CD4-positive, alpha-beta memory T cell (primary cell): Measurements from ENCODE around the gene KLHL22. TPM values are rescaled to one million over a fixed set of nuclear protein-coding genes. Genes with fewer than 3 reads are reported as not detected.

Source experiments
- CTCF ChIA-PET: fragments of 350-600 bp; sonication (Branson Sonifier 250); formaldehyde crosslinking; loops from one replicate; lab custom pipeline; 2021; ENCODE audit warnings: inconsistent platforms; ENCODE audit not compliant: partially characterized antibody; lab: Charles Lee
- POLR2A ChIA-PET: fragments of 350-600 bp; sonication (Branson Sonifier 250); formaldehyde crosslinking; loops from one replicate; lab custom pipeline; 2021; ENCODE audit not compliant: partially characterized antibody; lab: Charles Lee
- DNase-seq, 5 donors: peaks; one replicate each; pipeline versions ENCODE4 v3.0.0 to v3.0.0-alpha.2; 2020 to 2022; ENCODE audit warnings: mixed read lengths in 1 of 5
- H3K27ac ChIP-seq: one replicate; pipeline ENCODE4 v1.7.0; 2013; ENCODE audit warnings: low read depth, low read length
- H3K27me3 ChIP-seq: 2 replicates; pipeline ENCODE4 v1.7.0; 2013; ENCODE audit warnings: mild to moderate bottlenecking, low read length, moderate library complexity; ENCODE audit not compliant: insufficient read depth
- H3K36me3 ChIP-seq: 2 replicates; pipeline ENCODE4 v1.7.0; 2013; ENCODE audit warnings: mild to moderate bottlenecking, low read length, moderate library complexity; ENCODE audit not compliant: insufficient read depth
- H3K4me1 ChIP-seq: 2 replicates; pipeline ENCODE4 v1.7.0; 2013; ENCODE audit warnings: mild to moderate bottlenecking, low read length, moderate library complexity; ENCODE audit not compliant: insufficient read depth
- H3K4me3 ChIP-seq, 2 donors: one replicate each; pipeline ENCODE4 v1.7.0; 2013; ENCODE audit warnings: low read length in 2 of 2, mild to moderate bottlenecking in 1 of 2
- H3K9me3 ChIP-seq, 2 donors: one replicate each; pipeline ENCODE4 v1.7.0; 2013; ENCODE audit warnings: low read length in 2 of 2, control low read depth in 1 of 2; ENCODE audit not compliant: control insufficient read depth in 1 of 2
- H3K27ac Mint-ChIP-seq, 7 donors: one replicate each; pipeline ENCODE4 v1.8.0; 2020 to 2021; ENCODE audit warnings: mixed read lengths in 7 of 7, mild to moderate bottlenecking in 6 of 7, inconsistent platforms in 3 of 7, moderate library complexity in 3 of 7
- H3K27me3 Mint-ChIP-seq, 2 donors: one replicate each; pipeline ENCODE4 v1.8.0; 2020 to 2021; ENCODE audit warnings: mixed read lengths in 2 of 2
- H3K36me3 Mint-ChIP-seq, 2 donors: one replicate each; pipeline ENCODE4 v1.8.0; 2020 to 2021; ENCODE audit warnings: mixed read lengths in 2 of 2, inconsistent platforms in 1 of 2, mild to moderate bottlenecking in 1 of 2
- H3K4me1 Mint-ChIP-seq, 4 donors: one replicate each; pipeline ENCODE4 v1.8.0; 2020 to 2021; ENCODE audit warnings: mixed read lengths in 4 of 4, mild to moderate bottlenecking in 1 of 4
- H3K4me3 Mint-ChIP-seq, 8 donors: one replicate each; pipeline ENCODE4 v1.8.0; 2020 to 2021; ENCODE audit warnings: mixed read lengths in 8 of 8, mild to moderate bottlenecking in 7 of 8, moderate library complexity in 6 of 8, inconsistent platforms in 3 of 8
- H3K9me3 Mint-ChIP-seq, 8 donors: one replicate each; pipeline ENCODE4 v1.8.0; 2020 to 2021; ENCODE audit warnings: mixed read lengths in 8 of 8, mild to moderate bottlenecking in 5 of 8, inconsistent platforms in 3 of 8, moderate library complexity in 1 of 8
- intact Hi-C: fragments of 100-400 bp; cut with micrococcal nuclease; formaldehyde crosslinking; loops from one replicate; pipeline ENCODE4 v1.15.1; 2023
- polyA plus RNA-seq, 2 donors: library from polyadenylated mRNA; unstranded; fragments of 300-500 nt; fragmentation: Illumina TruSeq; gene quantifications; one replicate each; pipeline ENCODE4 v1.2.3, GENCODE V29; 2021
- total RNA-seq, 2 experiments: library from RNA; stranded (reverse); gene quantifications; one replicate each; pipeline ENCODE4 v1.2.3, GENCODE V29; 2021

The KLHL22 gene
- total and polyA plus RNA-seq, 4 experiments from 2014 or later = 19.4 to 63.1 (median 42.0) TPM

DNA sequence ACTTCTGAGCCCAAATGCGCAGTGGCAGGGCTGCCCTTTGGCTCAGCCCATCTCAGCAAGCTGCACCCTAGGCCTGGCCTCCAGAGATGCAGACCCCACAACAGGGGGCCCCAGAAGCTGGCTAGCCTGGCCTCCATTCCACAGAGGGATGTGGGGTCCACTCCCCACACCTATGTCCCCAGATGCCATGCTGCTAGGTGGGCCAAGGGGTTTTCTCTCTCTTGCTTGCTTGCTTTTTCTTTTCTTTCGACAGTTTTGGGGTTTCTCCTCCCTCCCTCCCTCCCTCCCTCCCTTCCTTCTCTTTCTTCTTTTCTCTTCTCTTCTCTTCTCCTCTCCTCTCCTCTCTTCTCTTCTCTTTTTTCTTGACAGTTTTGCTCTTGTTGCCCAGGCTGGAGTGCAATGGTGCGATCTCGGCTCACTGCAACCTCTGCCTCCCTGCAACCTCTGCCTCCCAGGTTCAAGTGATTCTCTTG lies 67.6 kb downstream of the KLHL22 start:
- H3K27me3 Mint-ChIP-seq = peaks cover 7 to 11% of the 10 kb centered on the region in 2 donors
- H3K9me3 ChIP-seq = no peaks in the 10 kb centered on the region
- peaks cover 37% of the 10 kb centered on the region for H3K4me1 ChIP-seq
- H3K27ac ChIP-seq = no peak overlapping the region
- H3K4me3 ChIP-seq = no peak overlapping the region
- CTCF ChIA-PET = interaction anchor here (0.7 to 2.6 kb wide), 4 partner anchors 9 to 318 kb away, joined by 3 to 12 read pairs (median 6); no protein-coding TSS in a partner anchor
- intact Hi-C loops = no loop called here
- H3K4me1 Mint-ChIP-seq = peaks cover 10 to 38% (median 18%) of the 10 kb centered on the region in 4 donors
- peaks cover 11% of the 10 kb centered on the region for H3K27me3 ChIP-seq
- peak overlapping the region in 4 of 8 donors; percentile 25 to 92 (median 72) for H3K4me3 Mint-ChIP-seq
- peak overlapping the region in 1 of 7 donors; percentile 85 for H3K27ac Mint-ChIP-seq
- no peak for DNase-seq
- H3K36me3 Mint-ChIP-seq = no peaks in the 10 kb centered on the region
- H3K36me3 ChIP-seq = no peaks in the 10 kb centered on the region
- H3K9me3 Mint-ChIP-seq = no peaks in the 10 kb centered on the region
- POLR2A ChIA-PET = interaction anchor here (1.4 to 4.9 kb wide), 6 partner anchors 14 to 142 kb away, joined by 3 to 52 read pairs (median 6); partner anchors contain the start of gene DGCR6L

DNA sequence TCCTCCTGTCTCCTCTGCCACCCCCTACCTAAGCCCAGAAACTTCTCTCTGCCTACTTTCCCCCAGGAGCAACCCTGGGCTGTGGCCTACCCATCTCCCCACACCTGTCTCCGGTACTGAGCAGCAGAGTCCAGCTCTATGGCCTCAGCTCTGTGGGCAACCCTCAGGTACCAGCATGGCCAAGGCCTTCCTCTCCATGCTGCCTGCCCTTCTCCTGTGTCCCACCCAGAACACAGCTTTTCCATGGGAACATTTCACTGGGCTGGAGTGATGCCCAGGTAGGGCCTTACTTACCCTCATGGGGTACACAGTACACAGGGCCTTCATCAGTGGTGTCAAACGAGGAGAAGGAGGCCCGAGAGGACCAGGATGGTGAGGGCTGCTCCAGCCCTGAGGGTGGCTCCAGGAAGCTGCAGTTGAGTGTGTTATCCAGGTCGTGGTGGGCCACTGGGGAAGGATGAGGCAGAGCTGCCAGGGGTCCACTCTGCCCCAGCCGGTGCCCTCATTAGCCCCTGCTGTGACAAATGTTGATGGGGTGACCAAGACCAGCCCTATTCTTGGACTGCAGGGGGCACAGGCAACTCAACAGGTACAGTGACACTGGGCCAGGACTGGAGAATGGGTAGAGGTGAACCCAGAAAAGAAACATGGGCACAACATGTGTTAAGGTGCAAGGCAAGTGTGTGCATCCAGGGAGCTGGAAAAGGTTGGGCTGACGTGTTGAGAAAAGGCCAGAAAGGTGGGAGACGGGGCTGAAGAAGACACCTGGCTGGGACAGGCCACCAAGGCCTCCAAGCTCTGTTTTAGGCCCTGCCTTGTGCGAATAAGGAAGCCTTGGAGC lies 68.3 kb downstream of the KLHL22 start:
- no peak for DNase-seq
- no peaks in the 10 kb centered on the region for H3K9me3 ChIP-seq
- CTCF ChIA-PET = interaction anchor here (1.2 to 1.8 kb wide), 2 partner anchors 9 to 29 kb away, joined by 3 to 10 read pairs; no protein-coding TSS in a partner anchor
- H3K4me1 ChIP-seq = peaks cover 37% of the 10 kb centered on the region
- H3K27ac Mint-ChIP-seq = peak overlapping the region in 2 of 7 donors; percentile 13 to 65
- peaks cover 6 to 11% of the 10 kb centered on the region in 2 donors for H3K27me3 Mint-ChIP-seq
- no peaks in the 10 kb centered on the region for H3K9me3 Mint-ChIP-seq
- POLR2A ChIA-PET = interaction anchor here (0.7 to 4.9 kb wide), 5 partner anchors 9 to 143 kb away, joined by 3 to 52 read pairs (median 7); no protein-coding TSS in a partner anchor
- H3K27ac ChIP-seq = no peak overlapping the region
- H3K4me3 Mint-ChIP-seq = peak overlapping the region in 6 of 8 donors; percentile 25 to 77 (median 58)
- intact Hi-C loops = no loop called here
- H3K4me1 Mint-ChIP-seq = peaks cover 10 to 33% (median 18%) of the 10 kb centered on the region in 4 donors
- H3K4me3 ChIP-seq = no peak overlapping the region
- H3K36me3 Mint-ChIP-seq = no peaks in the 10 kb centered on the region
- peaks cover 10% of the 10 kb centered on the region for H3K27me3 ChIP-seq
- H3K36me3 ChIP-seq = no peaks in the 10 kb centered on the region

DNA sequence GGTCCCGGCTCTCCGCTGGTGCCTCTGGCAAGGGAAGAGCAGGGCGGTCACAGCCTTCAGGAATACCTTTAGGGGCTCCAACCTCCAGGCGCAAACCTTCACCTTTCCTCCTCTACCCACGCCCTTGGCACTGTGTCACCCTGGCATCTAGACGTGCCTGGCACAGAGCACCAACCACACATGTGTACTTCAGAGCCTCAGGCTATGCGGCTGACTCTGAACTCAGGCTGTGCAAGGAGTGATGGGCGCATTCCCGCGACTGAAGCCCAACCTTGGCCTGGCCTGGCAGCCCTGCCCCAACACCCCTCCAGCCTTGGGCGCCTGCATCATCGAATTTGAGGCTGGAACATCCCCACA lies 69.4 kb downstream of the KLHL22 start:
- intact Hi-C loops = no loop called here
- peaks cover 32% of the 10 kb centered on the region for H3K4me1 ChIP-seq
- no peaks in the 10 kb centered on the region for H3K9me3 ChIP-seq
- ChIA-PET POLR2A (interaction anchor here (4.9 kb wide), 1 partner anchor 37 kb away, joined by 52 read pairs; no protein-coding TSS in a partner anchor), CTCF (no interaction called here)
- DNase-seq = no peak
- peaks cover 7% of the 10 kb centered on the region for H3K27me3 ChIP-seq
- H3K27ac ChIP-seq = no peak overlapping the region
- peaks cover 6 to 11% of the 10 kb centered on the region in 2 donors for H3K27me3 Mint-ChIP-seq
- no peaks in the 10 kb centered on the region for H3K9me3 Mint-ChIP-seq
- no peak overlapping the region for H3K4me3 ChIP-seq
- H3K36me3 Mint-ChIP-seq = no peaks in the 10 kb centered on the region
- H3K4me1 Mint-ChIP-seq = peaks cover 9 to 28% (median 18%) of the 10 kb centered on the region in 4 donors
- H3K27ac Mint-ChIP-seq = no peak overlapping the region
- no peaks in the 10 kb centered on the region for H3K36me3 ChIP-seq
- peak overlapping the region in 6 of 8 donors; percentile 20 to 63 (median 45) for H3K4me3 Mint-ChIP-seq

DNA sequence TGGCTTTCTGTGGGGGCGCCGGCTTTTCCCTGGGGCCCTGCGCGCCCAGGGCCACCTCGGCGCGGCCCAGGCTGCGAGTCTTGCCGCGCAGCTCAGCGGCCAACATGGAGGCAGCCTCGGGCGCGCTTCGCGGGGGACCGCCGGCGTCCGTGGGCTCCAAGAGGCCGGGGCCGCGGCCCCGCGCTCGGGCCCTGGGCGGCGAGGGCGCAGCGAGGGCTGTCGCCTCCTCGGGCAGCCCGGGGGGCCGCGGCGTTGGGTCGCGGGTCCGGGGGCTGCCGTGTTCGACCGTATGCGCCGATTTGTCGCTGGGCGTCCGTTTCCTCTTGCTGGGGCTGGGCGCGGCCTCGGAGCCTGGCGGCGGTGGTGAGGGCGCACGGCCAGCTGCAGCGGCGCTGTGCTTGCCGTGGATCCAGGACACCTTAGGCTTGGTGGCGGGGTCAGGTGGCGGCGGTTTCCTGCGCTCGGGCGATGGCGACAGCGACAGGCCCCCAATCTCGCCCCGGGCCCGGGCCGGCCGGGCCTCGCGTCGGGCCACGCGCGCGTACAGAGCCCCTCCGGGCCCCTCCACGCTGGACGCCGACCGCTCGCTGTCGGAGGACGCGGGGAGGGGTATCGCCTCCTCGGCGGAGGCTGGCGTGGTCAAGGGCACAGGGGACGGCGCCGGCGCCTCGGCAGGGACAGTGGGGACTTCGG lies 69.9 kb downstream of the KLHL22 start:
- H3K9me3 Mint-ChIP-seq = no peaks in the 10 kb centered on the region
- peaks cover 9 to 24% (median 18%) of the 10 kb centered on the region in 4 donors for H3K4me1 Mint-ChIP-seq
- ChIA-PET POLR2A (interaction anchor here (0.8 to 4.9 kb wide), 4 partner anchors 9 to 86 kb away, joined by 3 to 52 read pairs (median 3); no protein-coding TSS in a partner anchor), CTCF (no interaction called here)
- Histone ChIP-seq H3K4me1 (peaks cover 27% of the 10 kb centered on the region), H3K27ac (no peak overlapping the region), H3K4me3 (no peak overlapping the region), H3K27me3 (peaks cover 7% of the 10 kb centered on the region), H3K36me3 (no peaks in the 10 kb centered on the region), H3K9me3 (no peaks in the 10 kb centered on the region)
- intact Hi-C loops = no loop called here
- peaks cover 6 to 11% of the 10 kb centered on the region in 2 donors for H3K27me3 Mint-ChIP-seq
- no peaks in the 10 kb centered on the region for H3K36me3 Mint-ChIP-seq
- no peak for DNase-seq
- H3K27ac Mint-ChIP-seq = no peak overlapping the region
- H3K4me3 Mint-ChIP-seq = peak overlapping the region in 3 of 8 donors; percentile 20 to 60 (median 49)

DNA sequence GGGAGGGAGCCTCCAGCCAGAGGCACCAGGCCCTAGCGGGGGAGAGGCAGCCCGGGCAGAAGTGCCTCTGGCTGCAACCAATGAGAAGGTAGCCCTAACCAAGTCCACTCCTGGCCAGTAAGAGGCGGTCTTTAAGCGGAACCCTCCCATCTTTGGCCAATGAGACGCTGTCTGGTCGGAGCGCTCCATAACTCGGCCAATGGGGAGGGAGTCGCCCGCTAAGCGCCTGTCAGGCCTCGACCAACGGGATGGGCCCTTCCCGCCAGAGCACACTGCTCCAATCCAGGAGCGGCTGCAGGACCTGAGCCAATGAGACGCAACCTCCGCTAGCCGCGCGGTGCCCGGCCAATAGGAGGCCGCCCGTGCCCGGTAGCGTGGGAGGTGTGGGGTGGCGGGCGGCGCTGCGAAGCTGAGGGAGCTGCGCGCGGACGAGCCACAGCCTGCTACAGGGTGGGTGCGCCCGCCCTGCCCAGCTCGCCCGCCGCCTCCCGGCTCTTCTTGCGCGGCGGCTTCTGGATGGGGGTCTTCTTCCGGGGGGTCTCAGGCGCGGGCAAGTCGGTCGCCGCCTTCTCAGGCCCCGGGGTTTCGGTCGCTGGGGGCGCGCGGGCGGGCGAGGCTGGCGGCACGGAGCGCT lies 70.5 kb downstream of the KLHL22 start:
- intact Hi-C loops = no loop called here
- Mint-ChIP-seq H3K4me3 (peak overlapping the region in 7 of 8 donors; percentile 8 to 71 (median 48)), H3K27ac (no peak overlapping the region), H3K4me1 (peaks cover 7 to 18% (median 13%) of the 10 kb centered on the region in 4 donors), H3K9me3 (no peaks in the 10 kb centered on the region), H3K36me3 (no peaks in the 10 kb centered on the region), H3K27me3 (peaks cover 6 to 11% of the 10 kb centered on the region in 2 donors)
- Histone ChIP-seq H3K36me3 (no peaks in the 10 kb centered on the region), H3K27me3 (peaks cover 7% of the 10 kb centered on the region), H3K27ac (no peak overlapping the region), H3K4me3 (no peak overlapping the region), H3K9me3 (no peaks in the 10 kb centered on the region), H3K4me1 (peaks cover 20% of the 10 kb centered on the region)
- DNase-seq = peak in 1 of 5 donors; percentile 22
- POLR2A ChIA-PET = interaction anchor here (0.8 to 0.9 kb wide), 3 partner anchors 10 to 86 kb away, joined by 3 read pairs; no protein-coding TSS in a partner anchor
- CTCF ChIA-PET = no interaction called here

DNA sequence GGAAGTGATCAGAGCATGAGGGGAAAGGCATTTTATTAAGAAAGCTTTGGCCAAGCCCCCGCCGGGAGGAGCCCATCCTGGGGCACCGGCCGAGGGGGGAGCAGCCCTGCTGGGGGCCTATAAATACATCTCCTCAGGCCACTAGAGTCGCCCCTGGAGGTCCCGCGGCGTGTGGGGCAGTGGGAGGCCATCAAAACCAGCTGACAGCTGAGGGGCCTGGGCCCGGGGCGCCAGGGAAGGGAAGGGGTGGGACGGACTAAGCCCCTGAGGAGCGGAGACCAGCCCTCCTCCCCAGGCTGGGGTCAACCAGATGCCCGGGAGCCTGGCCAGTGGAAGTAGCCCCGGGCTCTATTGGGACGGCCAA lies 71.0 kb downstream of the KLHL22 start:
- intact Hi-C loops = no loop called here
- H3K36me3 Mint-ChIP-seq = no peaks in the 10 kb centered on the region
- no peak for DNase-seq
- H3K9me3 ChIP-seq = no peaks in the 10 kb centered on the region
- H3K4me1 ChIP-seq = peaks cover 15% of the 10 kb centered on the region
- peaks cover 7% of the 10 kb centered on the region for H3K27me3 ChIP-seq
- H3K4me1 Mint-ChIP-seq = peaks cover 7 to 16% (median 11%) of the 10 kb centered on the region in 4 donors
- H3K4me3 Mint-ChIP-seq = peak overlapping the region in 3 of 8 donors; percentile 22 to 68 (median 52)
- H3K27ac ChIP-seq = no peak overlapping the region
- H3K36me3 ChIP-seq = no peaks in the 10 kb centered on the region
- no peaks in the 10 kb centered on the region for H3K9me3 Mint-ChIP-seq
- H3K4me3 ChIP-seq = no peak overlapping the region
- CTCF ChIA-PET = no interaction called here
- H3K27ac Mint-ChIP-seq = no peak overlapping the region
- peaks cover 6 to 11% of the 10 kb centered on the region in 2 donors for H3K27me3 Mint-ChIP-seq
- POLR2A ChIA-PET = interaction anchor here (0.8 to 0.9 kb wide), 2 partner anchors 10 to 39 kb away, joined by 3 read pairs; no protein-coding TSS in a partner anchor
